Natural killer cell (primary cell): ENCODE results near the gene BLMH. TPM values are rescaled to one million over a fixed set of nuclear protein-coding genes. Genes with fewer than 3 reads are reported as not detected.

Experiments
- ATAC-seq, 3 donors: fragments of 150-1000 bp in 2 of 3; fragments of 200-7000 bp in 1 of 3; cut with Tn5 transposase; 1 replicate in 1 of 3; 2 replicates in 2 of 3; pipeline ENCODE4 v1.10.0; 2021; ENCODE audit warnings: mild to moderate bottlenecking in 2 of 3, moderate library complexity in 2 of 3
- DNase-seq, 2 donors: peaks; one replicate each; pipeline versions ENCODE4 v3.0.0 to v3.0.0-alpha.2; 2013 to 2021; ENCODE audit warnings: mixed read lengths in 1 of 2
- H3K27ac ChIP-seq: one replicate; pipeline ENCODE4 v1.5.1; 2013; ENCODE audit warnings: mild to moderate bottlenecking, low read length
- H3K27me3 ChIP-seq: one replicate; pipeline ENCODE4 v1.6.1; 2013; ENCODE audit warnings: low read length; ENCODE audit not compliant: control insufficient read depth, insufficient read depth
- H3K36me3 ChIP-seq: one replicate; pipeline ENCODE4 v1.6.1; 2013; ENCODE audit warnings: low read length; ENCODE audit not compliant: control insufficient read depth, insufficient read depth
- H3K4me1 ChIP-seq: one replicate; pipeline ENCODE4 v1.6.1; 2013; ENCODE audit warnings: low read length; ENCODE audit not compliant: control insufficient read depth, insufficient read depth
- H3K4me3 ChIP-seq: one replicate; pipeline ENCODE4 v1.5.1; 2013; ENCODE audit warnings: low read length
- H3K9me3 ChIP-seq: one replicate; pipeline ENCODE4 v1.6.1; 2013; ENCODE audit warnings: low read length; ENCODE audit not compliant: control insufficient read depth, insufficient read depth
- H3K27ac Mint-ChIP-seq, 2 donors: one replicate each; pipeline ENCODE4 v1.8.0; 2022; ENCODE audit warnings: mild to moderate bottlenecking in 2 of 2, mixed read lengths in 2 of 2, moderate library complexity in 1 of 2
- H3K27me3 Mint-ChIP-seq, 2 donors: one replicate each; pipeline ENCODE4 v1.8.0; 2022; ENCODE audit warnings: low read depth in 2 of 2, mixed read lengths in 2 of 2
- H3K36me3 Mint-ChIP-seq: one replicate; pipeline ENCODE4 v1.8.0; 2022; ENCODE audit warnings: mixed read lengths
- H3K4me1 Mint-ChIP-seq, 2 donors: one replicate each; pipeline ENCODE4 v1.8.0; 2022; ENCODE audit warnings: mixed read lengths in 2 of 2
- H3K4me3 Mint-ChIP-seq: one replicate; pipeline ENCODE4 v1.8.0; 2022; ENCODE audit warnings: mild to moderate bottlenecking, moderate library complexity, mixed read lengths
- H3K9me3 Mint-ChIP-seq, 2 donors: one replicate each; pipeline ENCODE4 v1.8.0; 2022; ENCODE audit warnings: mixed read lengths in 2 of 2
- WGBS: methylation state at CpG from one replicate; pipeline ENCODE4 v1.1.7; 2013; ENCODE audit warnings: missing lambda C conversion rate; ENCODE audit not compliant: insufficient coverage; 5-methylcytosine and 5-hydroxymethylcytosine counted together
- intact Hi-C: fragments of 100-400 bp; cut with micrococcal nuclease; formaldehyde crosslinking; loops from one replicate; pipeline ENCODE4 v1.14.2; 2022
- total RNA-seq, 4 donors: library from RNA; stranded (reverse); fragments of 120-200 nt in 1 of 4; gene quantifications; one replicate each; pipeline versions ENCODE4 v1.2.3 to v1.2.4, GENCODE V29; 2013 to 2022
- TF ChIP-seq, protein P1 (sequence below): fragments of 200-600 bp; IDR thresholded peaks from one replicate; pipeline ENCODE4 v1.8.0; 2022; ENCODE audit warnings: antibody characterized with exemption

Gene BLMH
- total RNA-seq, 3 donors from 2014 or later (not counting 1 experiment from before 2014, with no cell fraction given) = 44.8 to 52.8 (median 46.7) TPM

DNA sequence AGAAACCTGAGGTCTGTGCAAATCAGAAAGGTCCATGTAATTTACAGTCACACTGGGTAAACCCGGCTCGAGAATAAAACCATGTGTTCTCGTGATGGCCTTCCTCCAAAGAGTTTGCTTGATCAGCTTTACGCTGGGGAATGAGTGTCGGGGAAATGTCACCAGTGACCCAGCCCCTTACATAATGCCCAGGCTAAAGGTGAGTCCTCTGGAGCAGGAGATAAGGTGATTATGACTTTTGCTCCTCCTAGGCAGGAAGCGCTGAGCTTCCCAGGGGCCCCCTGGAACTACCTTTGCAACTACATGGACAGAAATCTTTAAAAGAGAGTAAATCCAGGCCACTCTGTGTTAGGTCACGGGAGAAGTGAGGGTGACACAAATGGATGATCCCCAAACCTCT lies 71.9 kb downstream of the BLMH start:
- no peaks in the 10 kb centered on the region for H3K4me1 Mint-ChIP-seq
- Histone ChIP-seq H3K9me3 (no peaks in the 10 kb centered on the region), H3K4me1 (no peaks in the 10 kb centered on the region), H3K4me3 (no peak overlapping the region), H3K27me3 (no peaks in the 10 kb centered on the region), H3K27ac (no peak overlapping the region), H3K36me3 (no peaks in the 10 kb centered on the region)
- peaks cover 0 to 3% of the 10 kb centered on the region in 2 donors for H3K27me3 Mint-ChIP-seq
- H3K9me3 Mint-ChIP-seq = no peaks in the 10 kb centered on the region
- 87% methylated on average over 7 of the region's 7 CpGs for WGBS
- no peak for DNase-seq
- TF ChIP-seq, protein P1, sequence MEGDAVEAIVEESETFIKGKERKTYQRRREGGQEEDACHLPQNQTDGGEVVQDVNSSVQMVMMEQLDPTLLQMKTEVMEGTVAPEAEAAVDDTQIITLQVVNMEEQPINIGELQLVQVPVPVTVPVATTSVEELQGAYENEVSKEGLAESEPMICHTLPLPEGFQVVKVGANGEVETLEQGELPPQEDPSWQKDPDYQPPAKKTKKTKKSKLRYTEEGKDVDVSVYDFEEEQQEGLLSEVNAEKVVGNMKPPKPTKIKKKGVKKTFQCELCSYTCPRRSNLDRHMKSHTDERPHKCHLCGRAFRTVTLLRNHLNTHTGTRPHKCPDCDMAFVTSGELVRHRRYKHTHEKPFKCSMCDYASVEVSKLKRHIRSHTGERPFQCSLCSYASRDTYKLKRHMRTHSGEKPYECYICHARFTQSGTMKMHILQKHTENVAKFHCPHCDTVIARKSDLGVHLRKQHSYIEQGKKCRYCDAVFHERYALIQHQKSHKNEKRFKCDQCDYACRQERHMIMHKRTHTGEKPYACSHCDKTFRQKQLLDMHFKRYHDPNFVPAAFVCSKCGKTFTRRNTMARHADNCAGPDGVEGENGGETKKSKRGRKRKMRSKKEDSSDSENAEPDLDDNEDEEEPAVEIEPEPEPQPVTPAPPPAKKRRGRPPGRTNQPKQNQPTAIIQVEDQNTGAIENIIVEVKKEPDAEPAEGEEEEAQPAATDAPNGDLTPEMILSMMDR = no peak
- H3K36me3 Mint-ChIP-seq = no peaks in the 10 kb centered on the region
- intact Hi-C loops = loop anchor here (10.0 kb wide), 1 partner anchor 145 kb away; no protein-coding TSS in a partner anchor
- no peak for ATAC-seq
- H3K27ac Mint-ChIP-seq = no peak overlapping the region
- H3K4me3 Mint-ChIP-seq = no peak overlapping the region

DNA sequence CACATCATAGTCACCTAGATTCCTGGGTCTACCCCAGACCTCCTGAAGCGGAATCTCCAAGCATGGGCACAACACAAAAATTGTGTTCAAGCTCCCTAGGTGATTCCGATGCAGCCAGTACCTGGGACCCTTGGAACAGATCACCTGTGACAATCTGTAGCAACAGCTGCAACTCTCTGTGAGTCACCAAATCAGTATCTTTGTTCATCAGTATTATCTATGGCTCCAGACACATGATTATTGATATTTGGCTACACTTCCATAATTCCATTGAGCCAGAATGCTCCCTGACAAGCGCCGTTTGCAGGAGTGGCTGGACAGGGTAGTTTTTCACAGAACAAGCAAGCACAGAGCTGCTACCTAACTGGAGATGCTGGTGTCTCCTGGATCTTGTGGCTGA lies 72.4 kb downstream of the BLMH start:
- H3K9me3 Mint-ChIP-seq = no peaks in the 10 kb centered on the region
- H3K27ac Mint-ChIP-seq = no peak overlapping the region
- no peaks in the 10 kb centered on the region for H3K4me1 ChIP-seq
- DNase-seq = no peak
- H3K36me3 ChIP-seq = no peaks in the 10 kb centered on the region
- no peaks in the 10 kb centered on the region for H3K9me3 ChIP-seq
- no peaks in the 10 kb centered on the region for H3K4me1 Mint-ChIP-seq
- ATAC-seq = no peak
- H3K36me3 Mint-ChIP-seq = no peaks in the 10 kb centered on the region
- H3K4me3 Mint-ChIP-seq = no peak overlapping the region
- H3K27ac ChIP-seq = no peak overlapping the region
- H3K27me3 Mint-ChIP-seq = peaks cover 0 to 3% of the 10 kb centered on the region in 2 donors
- 93% methylated on average over 4 of the region's 4 CpGs for WGBS
- no peaks in the 10 kb centered on the region for H3K27me3 ChIP-seq
- intact Hi-C loops = loop anchor here (10.0 kb wide), 1 partner anchor 145 kb away; no protein-coding TSS in a partner anchor
- no peak overlapping the region for H3K4me3 ChIP-seq
- TF ChIP-seq, protein P1 = no peak

DNA sequence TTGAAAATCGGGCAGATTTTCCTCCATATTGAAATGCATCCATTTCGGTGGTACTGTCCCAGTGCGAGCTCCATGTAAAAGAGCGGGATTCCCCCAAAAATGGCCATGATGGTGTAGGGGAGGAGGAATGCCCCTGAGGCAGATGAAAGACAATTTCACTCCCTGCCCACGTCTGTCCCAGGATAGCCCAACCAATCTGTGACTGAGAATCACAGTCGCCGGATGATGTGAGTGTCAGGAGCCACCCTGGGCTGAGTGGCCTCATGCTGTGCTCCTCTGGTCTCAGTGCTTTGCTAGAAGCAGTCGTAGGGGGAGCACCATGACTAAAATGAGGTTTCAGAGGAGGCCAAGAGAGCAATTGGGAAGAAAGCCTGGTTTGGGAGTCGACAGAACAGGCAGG lies 72.9 kb downstream of the BLMH start:
- no peak overlapping the region for H3K27ac ChIP-seq
- ATAC-seq (no peak), DNase-seq (no peak)
- intact Hi-C loops = loop anchor here (10.0 kb wide), 1 partner anchor 146 kb away; no protein-coding TSS in a partner anchor
- H3K27me3 Mint-ChIP-seq = peaks cover 0 to 3% of the 10 kb centered on the region in 2 donors
- H3K9me3 Mint-ChIP-seq = no peaks in the 10 kb centered on the region
- H3K4me1 Mint-ChIP-seq = no peaks in the 10 kb centered on the region
- TF ChIP-seq, protein P1 = no peak
- no peak overlapping the region for H3K4me3 Mint-ChIP-seq
- H3K27me3 ChIP-seq = no peaks in the 10 kb centered on the region
- H3K36me3 Mint-ChIP-seq = no peaks in the 10 kb centered on the region
- H3K36me3 ChIP-seq = no peaks in the 10 kb centered on the region
- H3K4me3 ChIP-seq = no peak overlapping the region
- no peaks in the 10 kb centered on the region for H3K4me1 ChIP-seq
- no peaks in the 10 kb centered on the region for H3K9me3 ChIP-seq
- 86% methylated on average over 9 of the region's 9 CpGs for WGBS
- no peak overlapping the region for H3K27ac Mint-ChIP-seq

DNA sequence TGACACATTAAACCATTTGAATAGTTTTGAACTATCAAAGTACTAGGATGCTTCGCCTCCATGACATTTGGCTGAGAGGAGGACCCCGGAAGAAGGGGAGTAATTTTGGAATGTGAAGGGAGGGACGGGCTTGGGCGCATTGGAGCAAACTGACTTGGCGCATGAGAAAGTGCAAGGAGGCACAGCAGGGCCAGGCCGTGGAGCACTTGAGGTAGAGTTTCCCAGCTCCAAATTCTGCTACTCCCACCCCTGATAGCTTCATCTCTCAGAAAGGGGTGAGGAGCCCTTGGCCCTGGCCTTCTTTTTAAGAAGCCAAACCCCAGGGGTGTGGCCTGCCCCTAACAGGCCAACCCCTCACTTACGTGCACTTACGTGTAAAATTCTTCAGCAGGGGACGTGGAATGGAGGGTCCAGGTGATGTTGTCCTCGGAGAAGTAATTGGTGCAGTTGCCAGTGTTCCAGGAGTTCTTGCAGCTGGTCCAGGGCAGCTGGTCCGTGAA lies 73.9 kb downstream of the BLMH start:
- no peak overlapping the region for H3K27ac ChIP-seq
- no peak overlapping the region for H3K4me3 ChIP-seq
- DNase-seq (no peak), ATAC-seq (no peak)
- Mint-ChIP-seq H3K9me3 (no peaks in the 10 kb centered on the region), H3K27me3 (peaks cover 0 to 3% of the 10 kb centered on the region in 2 donors), H3K36me3 (no peaks in the 10 kb centered on the region), H3K27ac (no peak overlapping the region), H3K4me3 (no peak overlapping the region), H3K4me1 (peaks cover 0 to 4% of the 10 kb centered on the region in 2 donors)
- no peaks in the 10 kb centered on the region for H3K36me3 ChIP-seq
- WGBS = 97% methylated on average over 11 of the region's 11 CpGs
- no peaks in the 10 kb centered on the region for H3K27me3 ChIP-seq
- intact Hi-C loops = loop anchor here (10.0 kb wide), 1 partner anchor 147 kb away; no protein-coding TSS in a partner anchor
- no peaks in the 10 kb centered on the region for H3K9me3 ChIP-seq
- no peaks in the 10 kb centered on the region for H3K4me1 ChIP-seq
- TF ChIP-seq, protein P1 = no peak
